Endothelial cell (in vitro differentiated cells): ENCODE data around the gene TUBGCP3. TPM values are rescaled to one million over a fixed set of nuclear protein-coding genes. Genes with fewer than 3 reads are reported as not detected.

Experiments used
- DNase-seq: peaks from one replicate; pipeline ENCODE4 v3.0.0; 2021; ENCODE audit warnings: low spot score
- H3K27ac Mint-ChIP-seq: one replicate; pipeline ENCODE4 v1.8.0; 2021; ENCODE audit warnings: mixed read lengths, inconsistent platforms; ENCODE audit not compliant: unreplicated experiment
- H3K27me3 Mint-ChIP-seq: one replicate; pipeline ENCODE4 v1.8.0; 2021; ENCODE audit warnings: mild to moderate bottlenecking, moderate library complexity, mixed read lengths, inconsistent platforms; ENCODE audit not compliant: unreplicated experiment
- H3K36me3 Mint-ChIP-seq: one replicate; pipeline ENCODE4 v1.8.0; 2021; ENCODE audit warnings: mild to moderate bottlenecking, low read depth, mixed read lengths, inconsistent platforms; ENCODE audit not compliant: unreplicated experiment
- H3K4me1 Mint-ChIP-seq: one replicate; pipeline ENCODE4 v1.8.0; 2021; ENCODE audit warnings: mild to moderate bottlenecking, mixed read lengths, inconsistent platforms; ENCODE audit not compliant: unreplicated experiment
- H3K4me3 Mint-ChIP-seq: one replicate; pipeline ENCODE4 v1.8.0; 2021; ENCODE audit warnings: mild to moderate bottlenecking, mixed read lengths, inconsistent platforms; ENCODE audit not compliant: unreplicated experiment
- H3K9me3 Mint-ChIP-seq: one replicate; pipeline ENCODE4 v1.8.0; 2021; ENCODE audit warnings: mixed read lengths, inconsistent platforms; ENCODE audit not compliant: unreplicated experiment
- CTCF ChIP-seq: fragments of 200-600 bp; sonication (generic); IDR thresholded peaks from one replicate; pipeline ENCODE4 v1.5.0; 2021; ENCODE audit warnings: antibody characterized with exemption; ENCODE audit not compliant: unreplicated experiment
- total RNA-seq: library from RNA; stranded (reverse); fragmentation: NEBNext Ultra II Directional; extraction: Animal tissue kit (Norgen Biotek cat#: 25700); gene quantifications from one replicate; pipeline ENCODE4 v1.2.1, GENCODE V29; 2021; ENCODE audit not compliant: unreplicated experiment

TUBGCP3 gene
- total RNA-seq, 1 donor from 2014 or later: 26.8 TPM

GRCh38 chr13:112586334-112586960, 1.5 kb downstream of the TUBGCP3 start:
- DNase-seq: no peak
- Mint-ChIP-seq H3K27me3 (peaks cover 5% of the 10 kb centered on the region), H3K9me3 (no peaks in the 10 kb centered on the region), H3K27ac (no peak overlapping the region), H3K4me3 (peak overlapping the region; percentile 97), H3K4me1 (peaks cover 7% of the 10 kb centered on the region), H3K36me3 (no peaks in the 10 kb centered on the region)
- no peak for TF ChIP-seq CTCF

GRCh38 chr13:112583592-112584277, 4.2 kb downstream of the TUBGCP3 start:
- no peak for DNase-seq
- H3K27me3 Mint-ChIP-seq: peaks cover 2% of the 10 kb centered on the region
- H3K9me3 Mint-ChIP-seq: peaks cover 2% of the 10 kb centered on the region
- H3K4me3 Mint-ChIP-seq: no peak overlapping the region
- H3K27ac Mint-ChIP-seq: no peak overlapping the region
- TF ChIP-seq CTCF: no peak
- H3K4me1 Mint-ChIP-seq: peaks cover 7% of the 10 kb centered on the region
- H3K36me3 Mint-ChIP-seq: peaks cover 2% of the 10 kb centered on the region

GRCh38 chr13:112582263-112582662, 5.7 kb downstream of the TUBGCP3 start:
- TF ChIP-seq CTCF: no peak
- H3K27me3 Mint-ChIP-seq: peaks cover 2% of the 10 kb centered on the region
- peaks cover 5% of the 10 kb centered on the region for H3K9me3 Mint-ChIP-seq
- H3K27ac Mint-ChIP-seq: no peak overlapping the region
- H3K4me1 Mint-ChIP-seq: peaks cover 7% of the 10 kb centered on the region
- H3K4me3 Mint-ChIP-seq: no peak overlapping the region
- no peak for DNase-seq
- peaks cover 5% of the 10 kb centered on the region for H3K36me3 Mint-ChIP-seq

GRCh38 chr13:112580912-112581311, 7.0 kb downstream of the TUBGCP3 start:
- peaks cover 5% of the 10 kb centered on the region for H3K9me3 Mint-ChIP-seq
- DNase-seq: no peak
- H3K27me3 Mint-ChIP-seq: peaks cover 2% of the 10 kb centered on the region
- no peak overlapping the region for H3K4me3 Mint-ChIP-seq
- H3K4me1 Mint-ChIP-seq: peaks cover 3% of the 10 kb centered on the region
- no peak overlapping the region for H3K27ac Mint-ChIP-seq
- H3K36me3 Mint-ChIP-seq: peaks cover 5% of the 10 kb centered on the region
- no peak for TF ChIP-seq CTCF

- DNase-seq: no peak
- Mint-ChIP-seq H3K36me3 (peaks cover 5% of the 10 kb centered on the region), H3K9me3 (peaks cover 5% of the 10 kb centered on the region), H3K4me3 (no peak overlapping the region), H3K27ac (no peak overlapping the region), H3K27me3 (peaks cover 2% of the 10 kb centered on the region), H3K4me1 (peaks cover 9% of the 10 kb centered on the region)
- no peak for TF ChIP-seq CTCF
Measured at GRCh38 chr13:112580211-112580610, 7.7 kb downstream of the TUBGCP3 start.
